Esophagus muscularis mucosa (tissue), 4 donors: ENCODE measurements around the gene PRRG1. TPM values are rescaled to one million over a fixed set of nuclear protein-coding genes. Genes with fewer than 3 reads are reported as not detected.
"Not testable (repeated sequence)": the region's sequence is repeated elsewhere in the genome, so short reads cannot be mapped to it uniquely, and the experiment has no call there.

Experiments
- DNase-seq: peaks from one replicate; pipeline ENCODE4 v3.0.0-alpha.2; 2017; ENCODE audit errors: extremely low spot score
- H3K27ac ChIP-seq, 4 donors: fragments of 200-600 bp; sonication (generic); replicated peaks in 1 of 4; 1 replicate in 3 of 4; 2 replicates in 1 of 4; pipeline ENCODE4 v1.5.1; 2016 to 2019; ENCODE audit warnings: mild to moderate bottlenecking in 1 of 4
- H3K27me3 ChIP-seq, 4 donors: fragments of 200-600 bp; sonication (generic); one replicate each; pipeline versions ENCODE4 v1.5.1 to v1.6.0; 2016 to 2019
- H3K36me3 ChIP-seq, 4 donors: fragments of 200-600 bp; sonication (generic); one replicate each; pipeline ENCODE4 v1.5.1; 2016 to 2019
- H3K4me1 ChIP-seq, 4 donors: fragments of 200-600 bp; sonication (generic); one replicate each; pipeline ENCODE4 v1.5.1; 2016 to 2019
- H3K4me3 ChIP-seq, 4 donors: fragments of 200-600 bp; sonication (generic); 1 replicate in 2 of 4; 2 replicates in 2 of 4; pipeline ENCODE4 v1.5.1; 2016 to 2019; ENCODE audit warnings: mild to moderate bottlenecking in 4 of 4, moderate library complexity in 1 of 4
- H3K9me3 ChIP-seq, 4 donors: fragments of 200-600 bp; sonication (generic); 1 replicate in 3 of 4; 2 replicates in 1 of 4; pipeline ENCODE4 v1.5.1; 2016 to 2019
- CTCF ChIP-seq, 3 experiments: fragments of 200-600 bp in 2 of 3; fragments of 450-650 bp in 1 of 3; sonication (generic) in 2 of 3; IDR thresholded peaks; one replicate each; pipeline ENCODE4 v1.5.1; 2017 to 2019; ENCODE audit warnings: antibody characterized with exemption in 3 of 3, mild to moderate bottlenecking in 2 of 3, moderate library complexity in 1 of 3
- EP300 ChIP-seq: sonication (generic); formaldehyde crosslinking; IDR thresholded peaks from one replicate; pipeline ENCODE4 v1.6.1; 2017; ENCODE audit warnings: antibody characterized with exemption
- POLR2A ChIP-seq: fragments of 450-650 bp; IDR thresholded peaks from one replicate; pipeline ENCODE4 v1.6.1; 2017; ENCODE audit warnings: antibody characterized with exemption, moderate library complexity, mild to moderate bottlenecking, low read depth
- POLR2AphosphoS5 ChIP-seq, 2 donors: sonication (generic); formaldehyde crosslinking; IDR thresholded peaks; one replicate each; pipeline ENCODE4 v1.6.1; 2017; ENCODE audit warnings: antibody characterized with exemption in 2 of 2
- WGBS: methylation state at CpG from one replicate; pipeline ENCODE4 v1.1.5; 2018; 5-methylcytosine and 5-hydroxymethylcytosine counted together
- intact Hi-C: fragments of 100-400 bp; cut with DNase I; formaldehyde crosslinking; loops from one replicate; pipeline ENCODE4 v1.15.1; 2023
- total RNA-seq, 4 donors: library from RNA; depleted of rRNA; stranded (reverse); fragments of >200 nt; gene quantifications; one replicate each; pipeline versions ENCODE4 v1.1.0 to v1.2.1, GENCODE V29; 2016

Gene PRRG1
- total RNA-seq, 4 donors from 2014 or later: 4.5 to 7.1 (median 5.1) TPM

- intact Hi-C loops: no loop called here
- TF ChIP-seq POLR2AphosphoS5 (IDR thresholded peaks at IDR 0.05): no peak
- TF ChIP-seq POLR2A: no peak
- no peak for TF ChIP-seq CTCF (IDR thresholded peaks at IDR 0.05)
- TF ChIP-seq EP300: no peak
- WGBS: 86% methylated on average over 5 of the region's 5 CpGs
Observed at GRCh38 chrX:37487271-37487670, 138.1 kb downstream of the PRRG1 start.

GRCh38 chrX:37488323-37488722 is 139.2 kb downstream of the PRRG1 start:
- no peaks in the 10 kb centered on the region for H3K9me3 ChIP-seq
- no peak overlapping the region for H3K27ac ChIP-seq
- 70% methylated on average over 3 of the region's 3 CpGs for WGBS
- H3K4me1 ChIP-seq: no peaks in the 10 kb centered on the region
- H3K4me3 ChIP-seq: no peak overlapping the region
- no peak for DNase-seq
- no peaks in the 10 kb centered on the region for H3K27me3 ChIP-seq
- intact Hi-C loops: no loop called here
- TF ChIP-seq POLR2A (no peak), EP300 (no peak), CTCF (IDR thresholded peaks at IDR 0.05) (no peak), POLR2AphosphoS5 (IDR thresholded peaks at IDR 0.05) (no peak)
- no peaks in the 10 kb centered on the region for H3K36me3 ChIP-seq

More at GRCh38 chrX:37487271-37487670, 138.1 kb downstream of the PRRG1 start:
- no peak for DNase-seq
- Histone ChIP-seq H3K27ac (no peak overlapping the region), H3K36me3 (no peaks in the 10 kb centered on the region), H3K4me3 (no peak overlapping the region), H3K9me3 (no peaks in the 10 kb centered on the region), H3K27me3 (no peaks in the 10 kb centered on the region), H3K4me1 (no peaks in the 10 kb centered on the region)

- DNase-seq: no peak
- Histone ChIP-seq H3K27ac (no peak overlapping the region), H3K4me3 (no peak overlapping the region), H3K4me1 (no peaks in the 10 kb centered on the region), H3K36me3 (no peaks in the 10 kb centered on the region), H3K9me3 (no peaks in the 10 kb centered on the region), H3K27me3 (no peaks in the 10 kb centered on the region)
- intact Hi-C loops: no loop called here
- TF ChIP-seq POLR2AphosphoS5 (IDR thresholded peaks at IDR 0.05): no peak
- no peak for TF ChIP-seq EP300
- no peak for TF ChIP-seq CTCF (IDR thresholded peaks at IDR 0.05)
- no peak for TF ChIP-seq POLR2A
- 86% methylated on average over 32 of the region's 34 CpGs for WGBS
Observed at GRCh38 chrX:37491686-37492085, 142.5 kb downstream of the PRRG1 start.

- H3K27me3 ChIP-seq, H3K9me3 ChIP-seq, H3K4me1 ChIP-seq, DNase-seq, H3K27ac ChIP-seq, intact Hi-C loops, H3K4me3 ChIP-seq, H3K36me3 ChIP-seq: not testable (repeated sequence)
- WGBS: 5% methylated on average over 2 of the region's 2 CpGs
Observed at GRCh38 chrX:37495760-37496159, 146.6 kb downstream of the PRRG1 start.

- H3K4me1 ChIP-seq, intact Hi-C loops, H3K9me3 ChIP-seq, DNase-seq, H3K27me3 ChIP-seq, H3K4me3 ChIP-seq, H3K27ac ChIP-seq, H3K36me3 ChIP-seq: not testable (repeated sequence)
- WGBS: 100% methylated on average over 1 of the region's 1 CpG
Observed at GRCh38 chrX:37497126-37497525, 148.0 kb downstream of the PRRG1 start.

- H3K27ac ChIP-seq, H3K4me3 ChIP-seq, H3K36me3 ChIP-seq, H3K4me1 ChIP-seq, H3K9me3 ChIP-seq, intact Hi-C loops, H3K27me3 ChIP-seq, DNase-seq: not testable (repeated sequence)
Observed at GRCh38 chrX:37498323-37498722, 149.2 kb downstream of the PRRG1 start.

GRCh38 chrX:37499649-37500048 is 150.5 kb downstream of the PRRG1 start:
- intact Hi-C loops: not testable (repeated sequence)

More at GRCh38 chrX:37499649-37500048, 150.5 kb downstream of the PRRG1 start:
- not testable (repeated sequence) for H3K36me3 ChIP-seq, H3K27me3 ChIP-seq, H3K9me3 ChIP-seq, DNase-seq, H3K27ac ChIP-seq, H3K4me3 ChIP-seq, H3K4me1 ChIP-seq
- 63% methylated on average over 4 of the region's 4 CpGs for WGBS
